AML-193 (cell line): ENCODE results near the gene MAMLD1.

ENCODE experiments used
- DNase-seq, 2 experiments: peaks; one replicate each; lab custom pipeline; 2025; lab: John Stamatoyannopoulos, UW

The MAMLD1 gene

DNA sequence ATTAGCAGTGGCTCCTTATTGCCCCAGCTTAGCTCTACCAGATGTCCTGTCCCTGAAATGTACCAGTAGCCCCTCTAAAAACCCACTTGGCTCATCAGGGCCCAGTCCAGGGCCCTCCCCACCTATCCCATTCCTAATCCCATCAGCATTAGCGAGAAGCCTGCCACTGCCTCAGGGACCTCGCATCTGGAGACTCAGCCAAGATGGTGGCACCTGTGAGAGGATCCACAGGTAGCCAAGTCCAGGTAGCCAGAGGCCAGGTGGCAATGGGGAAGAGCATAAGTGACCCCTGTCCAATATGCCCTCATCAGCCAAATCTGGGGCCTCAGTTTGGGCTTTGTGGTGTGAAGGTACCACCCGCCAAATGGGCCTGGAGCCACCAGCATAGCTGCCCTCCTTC, 97.7 kb downstream of the MAMLD1 start:
- DNase-seq, result no peak

DNA sequence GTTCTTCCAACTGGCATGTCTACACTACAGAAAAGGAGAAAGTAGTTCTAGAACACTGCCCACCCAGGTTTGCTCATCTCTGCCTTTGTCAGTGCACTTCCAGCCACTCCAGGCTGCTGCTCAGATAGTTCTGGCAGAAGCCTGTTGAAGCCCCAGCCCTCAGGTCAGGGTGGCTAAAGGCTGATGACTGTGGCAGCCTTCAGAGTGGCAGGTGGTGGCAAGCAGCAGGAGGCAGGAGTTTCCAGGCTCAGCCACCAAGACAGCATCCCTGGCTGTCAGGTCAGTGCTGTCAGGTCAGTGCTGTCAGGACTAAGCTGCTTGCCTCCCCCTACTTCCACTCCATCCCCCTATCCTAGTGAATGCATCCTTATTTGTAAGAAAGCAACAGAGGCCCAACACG, 100.4 kb downstream of the MAMLD1 start:
- DNase-seq, result no peak

DNA sequence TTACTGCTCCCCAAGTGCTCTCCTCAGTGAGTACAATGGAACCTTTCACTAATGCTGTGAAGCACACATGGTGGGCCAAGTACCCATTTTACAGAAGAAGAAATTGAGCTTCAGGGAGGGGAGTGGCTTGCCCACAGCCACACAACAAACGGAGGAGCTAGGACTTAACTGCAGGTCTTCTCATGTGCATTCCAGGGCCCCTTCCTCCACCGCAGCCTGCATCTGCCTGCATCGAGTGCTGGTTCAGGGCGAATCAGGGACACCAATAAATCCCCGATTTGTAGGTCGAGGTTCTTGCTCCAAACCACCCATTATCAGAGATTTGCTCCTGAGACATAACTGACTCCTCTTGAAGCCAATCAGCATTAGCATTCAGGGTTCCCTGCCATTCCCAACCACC, 100.9 kb downstream of the MAMLD1 start:
- DNase-seq, result no peak

DNA sequence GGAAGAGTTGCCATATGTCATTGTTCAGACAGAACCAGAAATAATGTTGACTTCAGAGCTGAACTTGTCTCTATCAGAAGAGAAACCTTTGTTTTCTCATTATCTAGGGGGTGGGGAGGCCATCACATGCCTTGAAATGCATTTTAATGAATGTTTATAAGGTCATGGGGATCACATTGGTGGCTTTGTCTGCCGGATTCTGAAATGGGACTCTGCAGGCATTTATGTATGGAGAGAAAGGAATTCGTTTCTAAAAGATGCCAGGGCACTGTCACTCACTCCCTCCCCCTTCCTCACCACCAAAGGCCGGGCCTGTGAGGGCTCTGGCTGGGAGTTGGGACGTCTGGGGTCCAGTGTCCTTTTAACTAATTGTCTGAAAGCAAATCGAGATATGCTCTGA, 102.2 kb downstream of the MAMLD1 start:
- DNase-seq, result no peak

DNA sequence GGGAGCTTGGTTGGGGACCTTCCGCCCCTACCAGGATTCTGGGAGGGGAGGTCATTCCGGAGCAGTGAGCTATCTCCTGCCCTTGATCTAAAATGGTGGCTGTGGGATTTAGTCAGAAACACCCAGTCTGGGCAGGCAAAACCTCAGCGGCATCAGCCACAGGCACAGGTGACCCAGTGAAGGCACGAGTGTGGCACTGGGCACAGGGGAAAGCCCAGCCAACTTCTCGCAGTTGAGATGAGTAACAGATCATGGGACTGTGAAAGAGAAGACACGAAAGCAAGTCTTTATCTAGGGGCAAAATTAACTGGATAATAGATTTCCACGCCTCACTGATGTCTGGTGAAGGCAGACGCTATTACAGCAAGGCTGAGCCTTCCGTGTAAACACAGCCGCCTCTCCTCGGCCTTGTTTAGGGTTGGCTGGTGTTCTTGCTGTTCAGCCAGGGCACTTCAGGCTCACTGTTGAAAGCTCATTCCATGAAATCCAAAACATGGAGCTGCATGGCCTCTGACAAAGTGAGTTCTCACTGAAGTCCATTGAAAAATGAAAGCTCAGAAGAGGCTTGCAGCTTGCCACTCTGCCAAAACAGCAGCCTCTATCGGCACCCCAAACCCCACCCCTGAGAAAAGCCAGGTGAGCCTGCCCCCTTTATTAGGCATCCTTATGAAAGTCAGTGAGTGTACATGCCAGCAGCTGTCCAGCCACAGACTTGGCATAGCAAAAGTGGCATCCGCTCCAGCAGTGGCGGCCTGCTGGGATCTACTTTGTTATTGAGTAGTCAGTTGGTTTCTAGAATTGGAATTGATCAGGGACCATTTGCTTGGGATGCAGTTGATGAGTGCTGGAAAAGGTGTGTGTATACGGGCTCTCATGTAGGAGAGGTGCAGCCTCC, 103.0 kb downstream of the MAMLD1 start:
- no peak for DNase-seq

DNA sequence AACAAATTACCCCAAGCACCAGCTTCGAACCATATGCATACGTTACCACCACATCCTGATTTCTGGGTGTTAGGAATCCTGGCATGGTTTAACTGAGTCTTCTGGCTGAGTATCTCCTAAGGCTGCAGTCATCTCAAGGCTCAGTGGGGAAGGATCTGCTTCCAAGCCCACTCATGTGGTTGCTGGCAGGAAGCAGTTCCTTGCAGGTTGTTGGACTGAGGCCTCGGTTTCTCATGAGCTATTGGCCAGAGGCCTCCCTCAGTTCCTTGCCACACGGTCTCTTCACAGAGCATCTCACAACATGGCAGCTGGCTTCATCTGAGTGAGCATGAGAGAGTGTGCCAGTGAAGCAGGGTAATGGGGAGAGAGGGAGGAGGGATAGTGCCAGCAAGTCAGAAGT, 109.2 kb downstream of the MAMLD1 start:
- DNase-seq, result no peak

DNA sequence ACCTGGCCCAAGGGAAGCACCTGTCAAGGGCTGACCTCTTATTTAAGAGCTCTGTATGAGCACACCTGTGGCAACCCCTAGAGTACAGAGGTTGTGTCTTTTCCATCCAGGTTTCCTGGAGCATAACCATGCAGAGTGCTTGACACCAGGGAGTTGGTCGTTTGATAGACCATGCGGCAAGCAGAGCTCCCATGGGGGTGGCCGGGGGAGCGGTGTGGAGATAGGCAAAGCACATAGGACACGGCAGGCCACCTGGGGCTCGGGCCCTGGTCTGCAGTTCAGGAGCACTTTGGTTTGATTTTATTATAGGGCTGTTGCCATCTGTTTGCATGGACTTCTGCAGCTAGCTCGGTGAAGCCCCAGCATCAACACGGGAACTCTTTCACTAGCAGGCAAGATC, 110.3 kb downstream of the MAMLD1 start:
- DNase-seq, result no peak

DNA sequence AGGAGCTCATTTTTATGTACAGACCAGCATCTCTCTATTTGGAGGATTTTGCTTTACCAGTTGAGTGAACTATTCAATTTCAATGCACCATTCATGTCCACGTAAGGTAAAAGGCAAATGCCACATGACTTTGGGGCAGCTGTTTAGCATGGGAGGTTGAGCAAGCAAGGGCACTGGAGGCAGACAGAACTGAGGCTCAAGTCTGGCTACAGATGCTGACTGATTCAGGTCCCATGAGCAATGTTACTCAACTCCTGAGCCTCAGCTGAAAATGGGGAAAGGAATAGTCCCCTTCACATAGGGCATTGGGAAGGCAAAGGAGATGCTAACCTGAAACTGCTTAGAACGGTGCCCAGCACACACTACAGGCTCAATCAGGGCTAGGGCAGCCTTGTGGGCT, 112.3 kb downstream of the MAMLD1 start:
- DNase-seq, result no peak

DNA sequence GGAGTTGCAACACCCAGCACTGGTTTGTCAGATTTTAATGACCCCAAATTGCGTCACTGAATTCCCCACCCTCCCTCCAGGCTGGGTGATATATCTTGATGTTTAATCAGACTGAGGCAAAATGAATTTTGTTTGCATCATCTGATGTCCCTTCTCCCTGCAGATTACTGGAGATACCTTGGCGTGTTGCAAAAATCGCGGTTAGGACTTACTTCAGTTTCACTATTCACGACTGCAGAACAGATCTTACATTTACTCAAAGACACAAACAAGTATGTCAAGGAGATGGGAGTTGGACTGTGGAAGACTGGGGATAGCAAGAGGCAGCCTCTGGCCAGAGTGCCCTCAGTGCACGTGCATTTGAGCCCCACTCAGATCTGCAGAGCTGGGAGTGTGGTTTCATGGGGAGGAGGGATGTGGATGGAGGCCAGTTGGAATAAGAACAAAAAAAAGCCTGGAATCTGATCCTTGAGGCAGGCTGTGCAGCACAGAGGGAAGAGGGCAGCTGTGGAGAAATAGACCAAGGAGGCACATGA, 113.1 kb downstream of the MAMLD1 start:
- no peak for DNase-seq

DNA sequence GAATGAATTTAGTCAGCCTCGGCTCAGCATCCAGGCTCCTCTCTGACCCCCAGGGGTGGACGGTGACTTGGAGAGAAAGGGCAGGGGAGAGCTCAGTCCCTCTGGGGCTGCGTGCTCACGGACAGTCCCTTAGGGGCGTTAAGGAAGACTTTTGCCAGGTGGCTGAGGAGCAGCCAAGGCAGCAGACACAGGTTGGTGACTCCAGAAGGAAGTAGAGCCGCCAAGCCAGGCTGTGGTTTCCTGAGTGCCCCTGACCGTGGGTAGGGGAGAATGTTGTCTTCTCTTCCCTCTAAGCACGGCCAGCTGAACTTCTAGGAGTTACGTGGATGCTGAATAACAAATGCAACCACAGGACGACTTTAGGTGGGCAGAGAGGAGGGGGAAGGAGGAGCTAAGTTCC, 114.3 kb downstream of the MAMLD1 start:
- DNase-seq, result no peak

DNA sequence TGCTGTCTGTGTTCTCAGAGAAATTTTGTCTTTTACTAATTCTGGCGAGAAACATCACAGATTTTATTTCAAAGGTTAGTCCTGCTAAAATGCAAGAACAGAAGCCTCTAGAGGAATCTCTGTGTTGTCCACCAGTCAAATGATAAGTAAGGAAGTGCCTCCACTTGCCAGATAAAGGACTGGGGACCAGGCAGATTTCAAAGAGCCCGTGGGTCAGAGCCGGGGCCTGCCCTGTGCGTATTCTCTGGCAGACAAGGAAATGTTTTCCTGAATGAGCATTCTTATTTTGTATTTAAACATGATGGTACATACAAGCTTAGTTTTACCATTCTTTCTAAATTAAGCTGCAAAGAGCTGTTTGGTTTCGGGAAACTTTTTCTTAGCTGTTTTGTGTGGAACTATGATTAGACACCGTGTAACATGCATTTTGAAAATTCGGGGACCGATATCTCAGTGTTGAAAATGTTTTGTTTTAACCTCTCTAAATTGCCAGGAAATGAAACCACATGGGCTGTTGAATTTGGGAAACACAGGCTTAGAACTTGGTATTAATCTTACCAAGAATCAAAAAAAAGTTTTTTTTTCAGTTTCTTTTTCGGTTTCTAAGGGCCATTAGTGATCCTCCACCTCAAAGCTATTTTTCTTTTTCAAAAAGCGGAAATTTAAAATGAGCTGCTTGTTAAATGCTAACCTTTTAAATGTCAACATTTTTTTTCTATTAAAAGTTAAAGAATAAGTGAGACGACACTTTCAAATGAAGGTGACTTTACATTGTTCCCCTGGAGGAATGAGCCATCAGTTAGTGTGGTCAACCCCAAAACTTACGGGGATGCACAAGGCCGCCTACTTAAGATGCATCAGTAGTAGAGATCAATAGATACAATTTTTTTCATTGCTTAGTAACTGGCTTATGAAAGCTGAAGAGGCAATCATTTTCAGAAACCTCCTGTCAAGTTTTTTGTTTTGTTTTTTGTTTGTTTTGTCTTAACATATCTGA, 115.7 kb downstream of the MAMLD1 start:
- DNase-seq, result no peak

DNA sequence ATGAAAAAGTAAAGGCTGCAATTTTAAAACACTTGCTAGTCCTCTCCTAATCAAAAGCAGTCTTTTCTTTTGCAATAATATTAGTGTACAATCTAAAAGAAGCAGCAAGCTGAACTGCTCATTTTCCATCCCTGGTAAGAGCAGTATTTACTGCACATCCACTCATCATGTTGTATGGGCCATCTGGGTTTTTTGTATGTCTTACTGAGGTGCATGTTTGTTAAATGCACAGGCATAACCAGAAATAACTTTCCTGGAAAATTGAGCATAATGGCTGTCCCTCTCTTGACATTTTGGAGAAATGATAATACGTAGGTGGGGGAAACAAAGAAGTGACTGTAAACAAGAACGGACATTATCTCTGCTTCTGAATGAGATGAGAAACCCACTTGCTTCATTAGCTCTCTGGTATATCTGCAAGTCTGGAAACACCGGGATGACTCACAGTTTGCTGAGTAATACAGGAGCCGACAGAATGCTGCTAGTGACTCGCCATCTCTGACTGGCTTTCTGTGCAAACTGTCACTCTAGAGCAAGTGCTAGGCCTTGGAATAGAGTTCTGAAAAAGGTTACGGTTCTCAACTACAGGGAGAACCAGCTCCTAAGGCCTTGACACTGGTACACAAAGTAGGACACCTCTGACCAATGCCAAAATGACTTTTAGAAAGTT, 119.6 kb downstream of the MAMLD1 start:
- DNase-seq, result peak; percentile 3 to 9

DNA sequence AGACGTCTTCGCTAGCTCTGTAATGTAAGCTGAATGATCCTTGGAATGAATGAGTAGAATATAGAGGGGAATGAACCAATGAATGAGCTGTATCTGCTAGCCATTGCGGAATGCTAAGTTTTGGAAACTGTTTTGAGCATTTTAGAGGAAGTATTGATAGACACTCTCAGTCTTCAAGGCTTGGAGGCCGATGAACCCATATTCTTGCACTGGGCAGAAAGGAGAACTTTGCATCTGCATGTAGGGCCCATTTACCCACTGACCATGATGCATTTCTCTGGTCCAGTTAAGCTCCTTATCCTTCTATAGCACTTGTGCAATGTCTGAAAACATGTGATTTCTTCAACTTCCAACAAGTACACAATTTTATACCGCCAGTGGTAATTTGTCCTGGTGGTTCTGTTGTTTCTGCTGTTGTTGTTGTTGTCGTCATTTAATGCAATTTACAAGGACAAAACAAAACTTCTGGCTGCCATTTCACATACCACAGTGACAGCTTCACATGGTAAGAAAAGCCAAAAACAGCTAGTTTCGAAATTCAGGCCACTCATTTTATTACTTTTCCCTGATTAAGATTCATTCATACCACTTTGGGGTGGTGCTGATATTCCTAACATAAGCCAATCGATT, 120.4 kb downstream of the MAMLD1 start:
- DNase-seq, result no peak

DNA sequence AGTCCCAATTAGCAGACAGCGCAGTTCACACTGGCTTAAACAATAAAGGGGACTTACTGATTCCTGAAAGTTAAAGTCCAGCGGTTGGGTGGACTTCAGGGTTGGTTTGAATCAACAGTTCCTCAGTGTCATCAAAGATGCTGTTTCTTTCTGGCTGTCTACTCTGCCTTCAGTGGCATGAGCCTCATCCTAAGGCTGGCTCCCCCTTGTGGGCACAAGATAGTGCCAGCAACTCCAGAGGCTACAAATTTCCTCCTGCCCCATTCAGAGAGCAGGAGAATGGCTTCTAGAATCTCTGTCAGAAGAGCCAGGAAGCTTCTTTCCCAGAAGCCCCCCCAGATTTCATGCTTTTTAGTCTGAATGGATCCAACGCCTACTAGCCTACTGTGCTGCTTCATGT, 122.9 kb downstream of the MAMLD1 start:
- DNase-seq, result peak in 1 of 2 experiments; percentile 33

DNA sequence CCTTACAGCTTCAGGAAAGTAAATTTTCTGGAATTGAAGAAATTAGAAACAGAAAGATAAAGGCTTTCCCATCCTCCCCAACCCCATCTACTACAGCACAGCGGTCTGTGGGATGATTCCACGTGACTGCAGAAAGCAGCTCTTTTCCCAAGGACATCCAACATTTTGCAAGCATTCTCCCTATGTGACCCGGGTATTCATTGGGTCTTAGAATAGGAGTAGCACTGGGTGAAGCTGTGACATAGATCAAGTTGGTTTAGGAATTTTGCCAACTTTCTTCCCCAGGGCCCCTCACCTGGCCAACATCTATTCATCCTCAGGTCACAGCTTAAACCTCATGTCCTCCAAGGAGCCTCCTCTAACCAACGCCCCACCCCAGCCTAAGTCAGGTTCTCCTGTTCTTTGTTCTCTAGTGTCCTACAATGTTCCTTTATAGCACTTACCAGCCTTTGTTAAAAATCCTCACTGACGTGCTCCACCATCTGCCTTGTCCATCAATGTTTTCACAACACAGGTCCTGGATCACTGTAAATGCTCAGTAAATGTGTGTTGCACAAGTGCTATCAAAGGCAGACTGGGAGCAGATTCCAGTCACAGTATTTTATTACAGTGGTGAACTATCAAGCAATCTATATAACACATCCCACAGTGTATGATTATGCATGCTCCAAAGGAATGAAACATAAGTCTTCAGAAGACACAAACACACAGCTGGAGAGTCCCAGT, 124.4 kb downstream of the MAMLD1 start:
- no peak for DNase-seq

DNA sequence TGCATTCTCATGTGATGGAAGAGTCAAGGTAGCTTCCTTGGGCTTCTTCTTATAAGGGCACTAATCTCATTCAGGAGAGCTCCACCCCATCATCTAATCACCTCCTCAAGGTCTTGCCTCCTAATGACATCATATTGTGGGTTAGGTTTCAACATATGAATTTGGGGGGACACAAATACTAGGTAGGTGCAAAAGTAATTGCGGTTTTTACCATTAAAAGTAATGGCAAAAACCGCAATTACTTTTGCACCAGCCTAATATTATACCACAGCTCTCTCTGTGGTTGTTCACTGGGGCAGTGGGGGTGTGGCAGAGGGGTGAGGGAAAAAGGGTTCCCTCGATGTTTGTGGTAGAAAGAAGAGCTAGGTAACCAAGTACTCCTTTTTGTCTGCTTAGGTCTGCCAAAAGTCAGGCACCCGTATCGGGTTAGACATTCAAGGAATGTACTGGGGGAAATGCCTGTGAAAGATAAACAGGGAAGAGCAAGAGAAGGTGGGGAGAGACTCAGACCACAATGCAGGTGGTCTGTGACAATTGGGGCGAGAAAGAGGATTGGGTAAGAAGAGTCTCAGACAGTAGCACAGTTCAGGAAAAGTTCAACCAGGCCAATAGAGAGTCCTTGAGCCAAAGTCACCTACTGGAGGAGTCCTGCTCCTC, 126.4 kb downstream of the MAMLD1 start:
- no peak for DNase-seq

DNA sequence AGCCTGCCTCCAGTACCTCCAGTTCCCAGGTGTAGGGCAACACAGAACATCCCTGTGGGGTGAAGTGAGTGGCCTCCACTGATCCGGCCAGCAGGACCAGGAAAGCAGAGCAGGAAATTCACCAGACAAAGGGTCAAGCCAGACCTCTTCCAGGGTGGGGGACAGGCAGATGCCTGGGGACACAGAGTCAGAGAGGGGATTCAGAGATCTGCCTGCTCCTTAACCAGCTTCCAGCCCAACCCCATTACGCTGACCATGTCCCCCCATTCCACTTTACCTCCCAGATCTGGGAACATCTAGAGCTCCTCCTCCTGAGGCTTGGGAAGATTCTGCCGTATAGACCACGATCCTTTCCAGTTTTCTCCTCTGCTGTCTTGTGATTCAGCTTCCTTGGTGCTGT, 132.4 kb downstream of the MAMLD1 start:
- no peak for DNase-seq

DNA sequence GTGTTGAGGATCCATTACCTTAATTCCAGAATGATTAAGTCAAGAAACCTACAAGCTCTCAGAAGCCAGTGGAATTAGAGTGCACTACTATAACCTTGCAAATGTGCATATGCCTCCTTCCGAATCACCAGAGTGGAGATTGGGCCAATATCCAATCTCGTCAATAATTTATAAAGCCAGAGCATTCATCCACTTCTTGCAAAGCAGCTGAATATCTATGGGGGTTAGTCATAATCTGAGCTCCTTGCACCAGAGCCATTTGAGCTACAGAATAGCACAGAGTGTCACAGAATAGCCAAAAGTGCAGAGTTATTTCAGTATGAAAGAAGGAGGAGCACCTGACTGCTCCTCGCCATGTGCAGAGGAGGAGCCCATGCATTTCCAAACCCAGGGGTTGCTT, 136.1 kb downstream of the MAMLD1 start:
- DNase-seq, result no peak

DNA sequence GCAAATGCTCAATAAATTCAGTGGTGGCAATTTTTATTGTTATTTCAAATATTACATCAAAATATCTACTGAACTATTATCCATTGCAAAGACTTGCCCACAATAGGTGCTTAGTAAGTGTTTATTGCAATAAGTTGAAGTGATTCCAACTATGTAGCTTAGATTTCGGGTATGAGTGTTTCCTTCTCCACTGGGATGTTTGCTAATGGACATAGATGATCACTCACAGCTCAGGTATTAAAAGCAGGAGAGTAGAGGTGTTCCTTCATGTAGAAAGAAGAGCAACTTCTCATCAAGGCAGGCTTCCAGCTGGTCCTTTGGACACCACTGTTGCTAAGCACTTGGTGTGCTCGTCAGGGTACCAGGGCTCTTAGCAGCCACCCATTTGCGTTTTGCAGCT, 139.0 kb downstream of the MAMLD1 start:
- DNase-seq, result no peak
